HG03565 (cell line): Measurements from ENCODE around the gene ARHGEF7.

Experiments used
- ATAC-seq: cut with Tn5 transposase; IDR thresholded peaks from one replicate; pipeline ENCODE4 v1.9.1; 2021; ENCODE audit warnings: mild to moderate bottlenecking, moderate library complexity; ENCODE audit not compliant: unreplicated experiment

The ARHGEF7 gene

GRCh38 chr13:111216166-111216960 lies 101.3 kb downstream of the ARHGEF7 start:
- ATAC-seq, result no peak

GRCh38 chr13:111217641-111218040 lies 102.5 kb downstream of the ARHGEF7 start:
- no peak for ATAC-seq

GRCh38 chr13:111219280-111219679 lies 104.2 kb downstream of the ARHGEF7 start:
- ATAC-seq, result no peak

GRCh38 chr13:111219950-111220349 lies 104.8 kb downstream of the ARHGEF7 start:
- no peak for ATAC-seq

- no peak for ATAC-seq
These were observed 110.1 kb downstream of the ARHGEF7 start for GRCh38 chr13:111225166-111225565.

GRCh38 chr13:111225810-111226546 lies 110.9 kb downstream of the ARHGEF7 start:
- no peak for ATAC-seq

GRCh38 chr13:111227405-111227804 lies 112.3 kb downstream of the ARHGEF7 start:
- ATAC-seq, result no peak

- no peak for ATAC-seq
These were observed 113.4 kb downstream of the ARHGEF7 start for GRCh38 chr13:111228262-111229144.

GRCh38 chr13:111230385-111230930 lies 115.3 kb downstream of the ARHGEF7 start:
- no peak for ATAC-seq

- ATAC-seq, result no peak
These were observed 117.1 kb downstream of the ARHGEF7 start for GRCh38 chr13:111232191-111232590.

GRCh38 chr13:111233080-111233479 lies 118.0 kb downstream of the ARHGEF7 start:
- no peak for ATAC-seq

- no peak for ATAC-seq
These were observed 124.9 kb downstream of the ARHGEF7 start for GRCh38 chr13:111239764-111240670.

- ATAC-seq, result no peak
These were observed 126.1 kb downstream of the ARHGEF7 start for GRCh38 chr13:111241006-111241755.

- ATAC-seq, result no peak
These were observed 126.8 kb downstream of the ARHGEF7 start for GRCh38 chr13:111241862-111242261.

GRCh38 chr13:111242585-111242984 lies 127.5 kb downstream of the ARHGEF7 start:
- no peak for ATAC-seq

GRCh38 chr13:111243981-111244380 lies 128.9 kb downstream of the ARHGEF7 start:
- ATAC-seq, result no peak

GRCh38 chr13:111245576-111246384 lies 130.7 kb downstream of the ARHGEF7 start:
- ATAC-seq, result no peak

GRCh38 chr13:111247552-111247951 lies 132.4 kb downstream of the ARHGEF7 start:
- no peak for ATAC-seq
